Subcutaneous adipose tissue (tissue), 4 donors: ENCODE measurements around the gene FBXO47. TPM values are rescaled to one million over a fixed set of nuclear protein-coding genes. Genes with fewer than 3 reads are reported as not detected.

ENCODE experiments used
- total RNA-seq, 4 donors: library from RNA; depleted of rRNA; stranded (reverse); fragments of >200 nt; gene quantifications; one replicate each; pipeline ENCODE4 v1.1.0, GENCODE V29; 2016
- TF ChIP-seq, protein P1 (sequence below): fragments of 450-650 bp; IDR thresholded peaks from one replicate; pipeline ENCODE4 v1.5.1; 2016; ENCODE audit warnings: low read depth, mild to moderate bottlenecking, control low read depth, antibody characterized with exemption, moderate library complexity

Gene FBXO47
- total RNA-seq, 4 donors from 2014 or later, result 0.17 TPM; not detected in 3

- TF ChIP-seq, protein P1, sequence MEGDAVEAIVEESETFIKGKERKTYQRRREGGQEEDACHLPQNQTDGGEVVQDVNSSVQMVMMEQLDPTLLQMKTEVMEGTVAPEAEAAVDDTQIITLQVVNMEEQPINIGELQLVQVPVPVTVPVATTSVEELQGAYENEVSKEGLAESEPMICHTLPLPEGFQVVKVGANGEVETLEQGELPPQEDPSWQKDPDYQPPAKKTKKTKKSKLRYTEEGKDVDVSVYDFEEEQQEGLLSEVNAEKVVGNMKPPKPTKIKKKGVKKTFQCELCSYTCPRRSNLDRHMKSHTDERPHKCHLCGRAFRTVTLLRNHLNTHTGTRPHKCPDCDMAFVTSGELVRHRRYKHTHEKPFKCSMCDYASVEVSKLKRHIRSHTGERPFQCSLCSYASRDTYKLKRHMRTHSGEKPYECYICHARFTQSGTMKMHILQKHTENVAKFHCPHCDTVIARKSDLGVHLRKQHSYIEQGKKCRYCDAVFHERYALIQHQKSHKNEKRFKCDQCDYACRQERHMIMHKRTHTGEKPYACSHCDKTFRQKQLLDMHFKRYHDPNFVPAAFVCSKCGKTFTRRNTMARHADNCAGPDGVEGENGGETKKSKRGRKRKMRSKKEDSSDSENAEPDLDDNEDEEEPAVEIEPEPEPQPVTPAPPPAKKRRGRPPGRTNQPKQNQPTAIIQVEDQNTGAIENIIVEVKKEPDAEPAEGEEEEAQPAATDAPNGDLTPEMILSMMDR, result no peak
Observed at GRCh38 chr17:39011907-39012468, 44.8 kb upstream of the FBXO47 start.

- TF ChIP-seq, protein P1, result no peak
Observed at GRCh38 chr17:39009581-39010001, 42.4 kb upstream of the FBXO47 start.

DNA sequence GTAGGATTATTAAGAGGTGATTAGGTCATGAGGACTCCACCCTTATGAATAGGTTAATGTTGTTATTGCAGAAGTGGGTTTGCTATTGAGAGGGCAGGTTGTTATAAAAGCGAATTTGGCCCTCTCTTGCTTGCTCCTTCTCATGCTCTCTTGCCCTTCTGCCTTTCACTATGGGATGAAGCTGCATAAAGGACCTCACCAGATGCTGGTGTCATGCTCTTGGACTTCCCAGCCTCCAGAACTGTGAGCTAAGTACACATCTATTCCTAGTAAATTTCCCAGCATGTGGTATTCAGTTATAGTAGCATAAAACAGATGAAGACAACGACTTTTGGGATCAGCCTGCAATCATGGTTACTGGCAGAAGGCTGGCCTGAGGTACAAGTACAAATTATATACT lies 41.4 kb upstream of the FBXO47 start:
- TF ChIP-seq, protein P1, result no peak

DNA sequence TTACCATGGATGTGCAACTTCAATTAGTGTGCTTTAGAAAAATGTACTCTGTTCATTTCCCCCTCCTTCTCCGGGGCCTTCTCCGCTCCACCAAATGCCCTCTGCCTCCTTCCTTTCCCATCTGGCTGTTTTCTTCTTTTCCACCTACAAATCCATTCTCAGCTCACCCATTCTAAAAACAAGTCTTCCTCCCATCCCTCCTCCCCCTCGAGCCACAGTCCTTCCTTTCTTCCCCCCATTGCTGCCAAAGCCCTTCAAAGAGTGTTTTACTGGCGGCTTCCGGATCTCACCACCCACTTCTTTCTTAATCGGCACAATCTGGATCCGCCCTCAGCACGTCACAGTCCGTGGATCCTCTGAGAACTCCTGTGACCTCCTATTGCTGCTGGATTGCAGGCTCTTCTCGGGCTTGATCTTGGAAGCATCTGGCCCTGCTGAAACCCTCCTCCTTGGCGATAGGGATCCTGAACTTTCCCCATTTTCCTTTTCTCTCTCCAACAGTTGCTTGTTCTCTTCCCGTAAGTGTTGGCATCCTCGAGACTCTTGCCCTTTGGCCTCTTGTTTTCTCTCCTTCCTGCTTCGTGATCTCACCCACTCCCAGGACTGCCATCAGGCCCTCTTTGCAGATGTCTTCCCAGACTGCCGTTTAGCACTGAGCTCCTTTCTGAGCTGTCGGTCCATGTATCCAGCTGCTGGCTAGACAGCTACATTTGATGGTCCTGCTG lies 36.0 kb upstream of the FBXO47 start:
- TF ChIP-seq, protein P1, result no peak

GRCh38 chr17:39001703-39002637 lies 34.8 kb upstream of the FBXO47 start:
- TF ChIP-seq, protein P1, result no peak

DNA sequence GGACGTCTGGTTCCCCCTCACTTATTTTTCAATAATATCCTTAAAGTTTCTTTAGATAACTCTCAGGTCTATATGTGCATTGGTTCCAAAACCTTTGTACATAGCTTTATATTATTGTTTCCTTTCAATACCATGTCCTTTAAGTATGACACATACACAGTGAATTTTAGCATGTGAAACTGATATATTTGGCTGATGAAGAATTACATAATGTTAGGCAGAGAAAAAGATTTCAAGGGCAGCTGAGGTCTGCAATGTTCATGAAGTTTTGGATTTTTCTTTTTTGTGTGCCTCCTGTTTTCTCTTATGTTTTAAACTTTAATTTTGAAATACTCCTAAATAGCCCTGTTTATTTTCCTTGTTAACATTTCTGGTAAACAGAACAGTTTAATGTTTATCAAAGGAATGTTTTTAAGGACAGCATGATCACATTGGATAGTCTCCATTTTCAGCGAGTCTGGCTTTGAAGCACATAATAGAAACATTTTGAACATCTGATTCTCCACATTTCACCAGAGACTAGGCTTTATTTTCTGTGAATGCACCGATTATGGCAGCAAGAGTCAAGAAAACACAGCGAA lies 32.9 kb upstream of the FBXO47 start:
- TF ChIP-seq, protein P1, result no peak
